GM20000 (cell line): Measurements from ENCODE around the gene REXO5.

ENCODE experiments used
- DNase-seq: peaks from one replicate; pipeline ENCODE4 v3.0.0; 2012; ENCODE audit warnings: low spot score
- TF ChIP-seq, protein P1 (sequence below): IDR thresholded peaks from 2 replicates; pipeline ENCODE4 v1.5.1; 2012; ENCODE audit warnings: mild to moderate bottlenecking, control low read depth; ENCODE audit errors: extremely low read depth, missing control alignments

The REXO5 gene

DNA sequence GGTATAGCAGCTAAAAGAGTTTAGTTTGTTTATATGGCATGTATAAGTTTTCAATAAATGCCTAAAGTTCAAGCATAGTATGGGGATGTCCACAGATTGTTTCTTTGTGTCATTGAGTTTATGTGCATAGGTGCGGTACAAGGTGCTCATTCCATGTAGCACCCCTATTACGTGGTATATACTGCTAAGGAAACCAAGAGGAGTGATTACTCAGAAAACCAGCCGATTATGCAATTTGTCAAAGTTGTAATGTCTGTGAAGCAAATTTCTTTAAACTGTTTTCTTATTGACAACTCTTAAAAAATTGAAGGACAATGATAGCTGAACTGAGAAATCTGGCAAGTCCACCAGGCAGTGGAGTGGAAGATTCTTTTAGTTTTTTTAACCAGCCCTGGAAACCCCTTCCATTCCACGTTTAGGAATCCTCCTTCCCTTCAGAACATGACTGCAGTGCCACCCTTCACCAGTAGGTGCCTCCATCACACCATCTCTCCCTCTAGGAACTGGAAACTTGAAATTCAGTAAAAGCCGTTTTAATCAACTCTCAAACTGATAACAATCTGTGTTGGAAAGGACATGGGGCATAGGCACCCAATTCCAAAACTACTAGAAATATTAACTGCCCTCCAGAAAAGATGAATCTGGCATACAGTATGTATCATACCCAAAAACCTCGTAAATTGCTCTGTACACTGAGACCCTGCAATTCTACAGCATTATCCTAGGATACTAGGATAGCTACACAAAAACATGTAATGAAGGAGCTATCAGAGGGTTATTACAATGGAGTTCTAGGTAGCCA, 43.5 kb downstream of the REXO5 start:
- TF ChIP-seq, protein P1, sequence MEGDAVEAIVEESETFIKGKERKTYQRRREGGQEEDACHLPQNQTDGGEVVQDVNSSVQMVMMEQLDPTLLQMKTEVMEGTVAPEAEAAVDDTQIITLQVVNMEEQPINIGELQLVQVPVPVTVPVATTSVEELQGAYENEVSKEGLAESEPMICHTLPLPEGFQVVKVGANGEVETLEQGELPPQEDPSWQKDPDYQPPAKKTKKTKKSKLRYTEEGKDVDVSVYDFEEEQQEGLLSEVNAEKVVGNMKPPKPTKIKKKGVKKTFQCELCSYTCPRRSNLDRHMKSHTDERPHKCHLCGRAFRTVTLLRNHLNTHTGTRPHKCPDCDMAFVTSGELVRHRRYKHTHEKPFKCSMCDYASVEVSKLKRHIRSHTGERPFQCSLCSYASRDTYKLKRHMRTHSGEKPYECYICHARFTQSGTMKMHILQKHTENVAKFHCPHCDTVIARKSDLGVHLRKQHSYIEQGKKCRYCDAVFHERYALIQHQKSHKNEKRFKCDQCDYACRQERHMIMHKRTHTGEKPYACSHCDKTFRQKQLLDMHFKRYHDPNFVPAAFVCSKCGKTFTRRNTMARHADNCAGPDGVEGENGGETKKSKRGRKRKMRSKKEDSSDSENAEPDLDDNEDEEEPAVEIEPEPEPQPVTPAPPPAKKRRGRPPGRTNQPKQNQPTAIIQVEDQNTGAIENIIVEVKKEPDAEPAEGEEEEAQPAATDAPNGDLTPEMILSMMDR: peak; percentile 98
- DNase-seq: peak; percentile 42

DNA sequence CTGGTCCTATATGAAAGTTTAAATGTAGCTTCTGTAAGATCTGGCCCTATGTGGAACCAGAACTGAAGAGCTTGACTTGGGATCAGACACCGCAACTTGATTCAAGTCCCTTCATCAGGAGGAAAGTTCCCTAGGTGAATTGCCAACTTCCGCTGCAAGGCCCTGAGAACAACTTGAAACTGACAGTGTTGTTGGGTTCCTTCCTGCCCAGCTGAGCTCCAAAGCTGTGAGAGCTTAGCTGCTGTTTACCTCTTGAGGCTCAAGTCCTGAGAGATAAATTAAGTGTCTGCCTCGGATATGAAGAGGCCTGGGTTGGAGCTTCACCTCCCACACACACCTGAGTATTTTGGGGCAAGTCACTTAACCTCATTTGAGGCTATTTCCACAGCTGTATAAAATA, 44.7 kb downstream of the REXO5 start:
- TF ChIP-seq, protein P1: no peak
- DNase-seq: no peak

DNA sequence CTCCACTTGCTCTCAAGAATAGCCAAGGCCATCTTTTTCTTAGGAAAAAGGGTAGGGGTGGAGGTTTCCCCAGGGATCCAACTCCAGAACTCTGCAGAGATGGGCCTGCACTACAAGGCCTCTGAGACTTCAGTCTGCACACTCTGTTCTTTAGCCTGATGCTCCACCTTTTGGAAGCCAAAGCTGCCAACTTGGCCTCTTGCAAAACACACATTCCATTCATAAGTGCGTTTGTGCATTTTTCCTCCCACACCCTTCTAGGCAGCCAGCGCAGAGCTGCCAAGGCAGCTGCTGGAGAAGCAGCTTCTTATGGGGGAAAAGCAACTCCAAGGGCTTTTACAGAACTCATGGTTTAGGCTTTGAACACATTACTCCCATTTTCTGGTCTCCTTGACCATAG, 45.3 kb downstream of the REXO5 start:
- TF ChIP-seq, protein P1: no peak
- no peak for DNase-seq

DNA sequence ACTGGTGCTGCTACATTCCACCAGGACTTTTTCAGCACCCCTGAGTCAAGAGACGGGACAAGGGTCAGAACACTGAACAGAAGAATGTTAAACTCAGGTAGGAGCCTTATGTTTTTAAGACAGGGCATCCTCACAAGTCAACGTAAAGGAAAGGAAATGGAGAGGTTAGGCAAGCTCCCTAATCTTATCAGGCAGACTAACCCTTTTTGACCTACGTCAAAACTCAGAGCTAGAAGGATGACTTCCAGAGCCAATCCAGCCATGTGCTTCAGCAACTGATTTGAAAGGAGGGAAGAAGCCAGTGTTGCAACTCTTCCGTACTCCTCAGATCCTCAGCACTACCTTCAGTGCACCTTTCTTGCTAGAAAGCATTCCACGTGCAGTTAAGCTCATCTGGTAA, 46.8 kb downstream of the REXO5 start:
- TF ChIP-seq, protein P1: no peak
- no peak for DNase-seq

DNA sequence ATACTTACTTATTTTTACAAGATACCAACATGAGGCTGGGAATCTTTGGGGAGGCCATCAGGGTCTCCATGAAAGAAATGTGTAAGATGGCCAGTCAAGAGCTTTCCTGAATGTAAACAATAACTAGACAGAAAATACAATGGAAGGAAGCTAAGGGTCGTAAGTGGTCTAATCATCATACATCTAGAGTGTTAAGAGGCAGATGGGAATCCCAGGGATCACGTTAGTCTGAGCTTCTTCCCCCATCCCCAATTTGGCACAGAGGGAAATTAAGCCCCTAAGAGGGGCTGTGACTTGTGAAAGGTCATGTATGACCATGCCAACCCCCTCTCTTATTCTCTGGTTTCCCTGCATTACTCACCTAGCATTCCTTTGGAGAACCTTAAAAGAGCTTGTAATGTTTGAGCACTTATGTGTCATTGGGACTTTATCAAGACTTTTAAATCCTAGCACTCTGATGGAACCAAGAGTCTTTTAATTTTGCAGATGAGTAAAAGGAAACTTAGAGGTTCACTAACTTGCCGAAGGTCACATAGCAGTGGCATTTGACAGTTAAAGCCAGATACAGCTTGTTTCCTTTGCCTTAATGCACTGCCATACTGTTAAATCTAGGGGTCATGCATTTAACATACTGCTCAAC, 47.8 kb downstream of the REXO5 start:
- DNase-seq: no peak
- TF ChIP-seq, protein P1: no peak

DNA sequence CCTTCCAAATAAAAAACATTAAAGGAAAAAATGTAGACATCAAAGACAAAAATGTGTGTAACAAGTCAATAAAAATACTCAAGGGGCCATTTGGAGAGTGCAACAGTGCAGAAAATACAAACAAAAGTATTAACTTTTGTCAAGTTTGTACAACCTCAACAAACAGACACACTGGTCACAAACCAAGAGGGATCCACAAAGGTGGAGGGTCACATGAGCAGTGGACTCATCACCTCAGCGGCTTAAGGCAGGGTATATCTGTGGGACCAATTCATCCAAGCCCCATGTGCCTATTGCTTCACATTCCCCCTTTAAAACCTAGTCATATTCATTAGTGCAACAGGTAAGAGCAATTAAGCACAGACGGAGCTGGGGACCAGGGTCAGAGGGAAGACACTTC, 48.6 kb downstream of the REXO5 start:
- no peak for DNase-seq
- TF ChIP-seq, protein P1: no peak

DNA sequence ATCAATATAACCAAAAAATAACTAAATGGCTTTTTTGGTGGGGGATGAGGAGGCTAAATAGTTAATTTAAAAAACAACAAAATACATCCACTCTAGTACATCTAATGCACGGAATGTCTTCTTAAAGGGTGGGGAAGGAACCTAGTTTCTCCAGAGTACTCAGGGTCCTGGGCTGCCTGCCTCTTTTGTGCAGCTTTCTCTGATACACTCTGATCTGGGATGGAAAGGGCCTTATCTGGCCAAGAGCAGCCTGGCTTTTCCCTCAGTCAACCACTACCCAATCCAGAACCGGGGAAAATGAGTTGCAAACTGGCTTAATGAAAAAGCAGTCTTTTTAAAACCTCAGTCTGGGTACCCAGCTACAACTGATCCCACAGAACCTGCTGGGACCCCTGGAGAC, 51.0 kb downstream of the REXO5 start:
- TF ChIP-seq, protein P1: no peak
- no peak for DNase-seq
